IMR-90 (cell line): Measurements from ENCODE around the gene MGST2.

Experiments used
- CHD1 ChIP-seq: IDR thresholded peaks from 2 replicates; pipeline ENCODE4 v1.6.1; 2012; ENCODE audit warnings: low read depth, low read length, improper control_type of control experiment
- ELK1 ChIP-seq: fragments of 150-350 bp; IDR thresholded peaks from 2 replicates; pipeline ENCODE4 v1.6.1; 2016; ENCODE audit warnings: low read depth, mild to moderate bottlenecking, low read length, moderate library complexity, borderline replicate concordance
- FOS ChIP-seq: fragments of 150-350 bp; IDR thresholded peaks from 2 replicates; pipeline ENCODE4 v1.6.1; 2016; ENCODE audit warnings: low read depth, low read length
- MAFK ChIP-seq: IDR thresholded peaks from 2 replicates; pipeline ENCODE4 v1.6.1; 2012; ENCODE audit warnings: low read depth, low read length, improper control_type of control experiment
- POLR2A ChIP-seq: IDR thresholded peaks from 2 replicates; pipeline ENCODE4 v1.6.1; 2012; ENCODE audit warnings: mild to moderate bottlenecking, low read depth, low read length
- RAD21 ChIP-seq: IDR thresholded peaks from 2 replicates; pipeline ENCODE4 v1.6.1; 2012; ENCODE audit warnings: low read length, improper control_type of control experiment
- RFX5 ChIP-seq: IDR thresholded peaks from 2 replicates; pipeline ENCODE4 v1.8.0; 2012; ENCODE audit warnings: low read depth, mild to moderate bottlenecking, low read length, moderate library complexity
- SMC3 ChIP-seq: fragments of 150-350 bp; IDR thresholded peaks from 2 replicates; pipeline ENCODE4 v1.6.1; 2016; ENCODE audit warnings: low read depth, mild to moderate bottlenecking, antibody characterized with exemption, low read length, moderate library complexity
- TF ChIP-seq, protein P1 (sequence below): conservative IDR thresholded peaks from 2 replicates; pipeline ENCODE4 v1.5.1; 2012; ENCODE audit warnings: mild to moderate bottlenecking, low read depth, low read length, improper control_type of control experiment
- TF ChIP-seq, protein P2 (sequence below): fragments of 150-350 bp; IDR thresholded peaks from 2 replicates; pipeline ENCODE4 v1.6.1; 2017; ENCODE audit warnings: mild to moderate bottlenecking, antibody characterized with exemption, low read length, low read depth

DNA sequence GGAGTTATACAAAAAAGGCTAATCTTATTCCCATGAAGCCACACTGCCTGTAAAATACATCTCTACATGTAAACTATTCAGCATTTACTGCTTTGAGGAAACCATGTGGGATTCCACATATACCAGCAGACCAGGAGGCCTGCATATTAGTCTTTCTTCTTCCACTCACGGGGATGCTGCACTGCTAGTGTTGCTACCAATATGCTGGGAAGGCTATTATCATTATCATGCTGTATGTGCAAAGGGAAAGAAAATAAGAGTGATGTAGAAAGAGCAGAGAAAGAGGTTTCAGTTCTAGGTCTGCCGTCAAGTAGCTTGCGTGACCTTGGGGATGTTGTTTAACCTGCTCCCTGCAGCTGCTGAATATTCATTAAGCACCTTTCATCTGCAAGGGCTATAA lies 61.0 kb downstream of the MGST2 start:
- TF ChIP-seq, protein P1, sequence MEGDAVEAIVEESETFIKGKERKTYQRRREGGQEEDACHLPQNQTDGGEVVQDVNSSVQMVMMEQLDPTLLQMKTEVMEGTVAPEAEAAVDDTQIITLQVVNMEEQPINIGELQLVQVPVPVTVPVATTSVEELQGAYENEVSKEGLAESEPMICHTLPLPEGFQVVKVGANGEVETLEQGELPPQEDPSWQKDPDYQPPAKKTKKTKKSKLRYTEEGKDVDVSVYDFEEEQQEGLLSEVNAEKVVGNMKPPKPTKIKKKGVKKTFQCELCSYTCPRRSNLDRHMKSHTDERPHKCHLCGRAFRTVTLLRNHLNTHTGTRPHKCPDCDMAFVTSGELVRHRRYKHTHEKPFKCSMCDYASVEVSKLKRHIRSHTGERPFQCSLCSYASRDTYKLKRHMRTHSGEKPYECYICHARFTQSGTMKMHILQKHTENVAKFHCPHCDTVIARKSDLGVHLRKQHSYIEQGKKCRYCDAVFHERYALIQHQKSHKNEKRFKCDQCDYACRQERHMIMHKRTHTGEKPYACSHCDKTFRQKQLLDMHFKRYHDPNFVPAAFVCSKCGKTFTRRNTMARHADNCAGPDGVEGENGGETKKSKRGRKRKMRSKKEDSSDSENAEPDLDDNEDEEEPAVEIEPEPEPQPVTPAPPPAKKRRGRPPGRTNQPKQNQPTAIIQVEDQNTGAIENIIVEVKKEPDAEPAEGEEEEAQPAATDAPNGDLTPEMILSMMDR = no peak
- TF ChIP-seq ELK1 (no peak), POLR2A (no peak), RFX5 (no peak), RAD21 (no peak), MAFK (no peak), CHD1 (no peak), SMC3 (no peak), FOS (no peak)
- TF ChIP-seq, protein P2, sequence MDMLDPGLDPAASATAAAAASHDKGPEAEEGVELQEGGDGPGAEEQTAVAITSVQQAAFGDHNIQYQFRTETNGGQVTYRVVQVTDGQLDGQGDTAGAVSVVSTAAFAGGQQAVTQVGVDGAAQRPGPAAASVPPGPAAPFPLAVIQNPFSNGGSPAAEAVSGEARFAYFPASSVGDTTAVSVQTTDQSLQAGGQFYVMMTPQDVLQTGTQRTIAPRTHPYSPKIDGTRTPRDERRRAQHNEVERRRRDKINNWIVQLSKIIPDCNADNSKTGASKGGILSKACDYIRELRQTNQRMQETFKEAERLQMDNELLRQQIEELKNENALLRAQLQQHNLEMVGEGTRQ = no peak
